PC-3 (cell line): ENCODE results near the gene BCL11B. TPM values are rescaled to one million over a fixed set of nuclear protein-coding genes. Genes with fewer than 3 reads are reported as not detected.

Experiments
- ATAC-seq: fragments of 200-7000 bp; cut with Tn5 transposase; 2 replicates; pipeline ENCODE4 v1.9.1; 2020; ENCODE audit warnings: mild to moderate bottlenecking, moderate library complexity
- BruUV-seq: library from RNA; stranded (reverse); fragments of 400-500 nt; replicated peaks from 2 replicates; lab custom pipeline; 2021; lab: Mats Ljungman, UMichigan
- CTCF ChIA-PET: fragments of 300-600 bp; sonication (Branson Sonifier 250); formaldehyde crosslinking; loops from one replicate; lab custom pipeline; 2022; ENCODE audit warnings: antibody characterized with exemption; lab: Charles Lee
- POLR2A ChIA-PET: fragments of 300-600 bp; sonication (Branson Sonifier 250); formaldehyde crosslinking; loops from one replicate; lab custom pipeline; 2022; ENCODE audit warnings: antibody characterized with exemption; ENCODE audit not compliant: unreplicated experiment; lab: Charles Lee
- DNase-seq: peaks from one replicate; pipeline ENCODE4 v3.0.0-alpha.2; 2015
- H2AFZ ChIP-seq: fragments of 300-600 bp; sonication (generic); 2 replicates; pipeline ENCODE4 v1.6.0; 2016; ENCODE audit warnings: antibody characterized with exemption, low read length
- H3F3A ChIP-seq: fragments of 300-600 bp; sonication (generic); one replicate; pipeline ENCODE4 v1.6.0; 2017; ENCODE audit warnings: antibody characterized with exemption, low read length, control low read depth, mild to moderate bottlenecking; ENCODE audit not compliant: unreplicated experiment
- H3K27ac ChIP-seq: fragments of 300-600 bp; sonication (generic); 2 replicates; pipeline ENCODE4 v1.5.1; 2016; ENCODE audit warnings: mild to moderate bottlenecking, low read length
- H3K27me3 ChIP-seq: fragments of 300-600 bp; sonication (generic); 2 replicates; pipeline ENCODE4 v1.6.1; 2016; ENCODE audit warnings: low read length, mixed read lengths
- H3K36me3 ChIP-seq: fragments of 300-600 bp; sonication (generic); 2 replicates; pipeline ENCODE4 v1.6.1; 2016; ENCODE audit warnings: low read depth, mixed run types, low read length, mixed read lengths
- H3K4me1 ChIP-seq: fragments of 300-600 bp; sonication (generic); 2 replicates; pipeline ENCODE4 v1.5.1; 2016; ENCODE audit warnings: low read length; ENCODE audit not compliant: insufficient read depth
- H3K4me2 ChIP-seq: fragments of 300-600 bp; sonication (generic); 2 replicates; pipeline ENCODE4 v1.6.0; 2016; ENCODE audit warnings: low read length
- H3K4me3 ChIP-seq: fragments of 300-600 bp; sonication (generic); 2 replicates; pipeline ENCODE4 v1.5.1; 2016; ENCODE audit warnings: mild to moderate bottlenecking, low read length, mixed read lengths
- H3K79me2 ChIP-seq: fragments of 300-600 bp; sonication (generic); 2 replicates; pipeline ENCODE4 v1.6.1; 2017; ENCODE audit warnings: low read length, mixed read lengths
- H3K9ac ChIP-seq: fragments of 300-600 bp; sonication (generic); 2 replicates; pipeline ENCODE4 v1.6.0; 2016; ENCODE audit warnings: mild to moderate bottlenecking, low read length
- H3K9me2 ChIP-seq: fragments of 300-600 bp; sonication (generic); replicated peaks from 2 replicates; pipeline ENCODE4 v1.6.1; 2016; ENCODE audit warnings: mixed run types, low read length, mixed read lengths
- H3K9me3 ChIP-seq: fragments of 300-600 bp; sonication (generic); 2 replicates; pipeline ENCODE4 v1.6.1; 2016; ENCODE audit warnings: low read length, mixed read lengths
- H4K20me1 ChIP-seq: fragments of 300-600 bp; sonication (generic); 2 replicates; pipeline ENCODE4 v1.6.1; 2016; ENCODE audit warnings: low read length, mixed read lengths
- EZH2 ChIP-seq: fragments of 300-600 bp; sonication (generic); IDR thresholded peaks from one replicate; pipeline ENCODE4 v1.6.1; 2017; ENCODE audit warnings: antibody characterized with exemption, mild to moderate bottlenecking, low read length; ENCODE audit not compliant: unreplicated experiment
- EZH2phosphoT487 ChIP-seq: fragments of 300-600 bp; sonication (generic); IDR thresholded peaks from 2 replicates; pipeline ENCODE4 v1.6.1; 2018; ENCODE audit warnings: mild to moderate bottlenecking, antibody characterized with exemption, low read length, borderline replicate concordance
- intact Hi-C: fragments of 100-400 bp; cut with micrococcal nuclease; formaldehyde crosslinking; loops from 2 replicates; pipeline ENCODE4 v1.9.0; 2023
- total RNA-seq: library from RNA; depleted of rRNA; stranded (reverse); fragments of >200 nt; gene quantifications from 2 replicates; pipeline ENCODE4 v1.2.3, GENCODE V29; 2014
- TF ChIP-seq, protein P1 (sequence below): fragments of 300-600 bp; sonication (generic); conservative IDR thresholded peaks from 2 replicates; pipeline ENCODE4 v1.5.1; 2017; ENCODE audit warnings: antibody characterized with exemption, low read depth, mild to moderate bottlenecking, low read length

BCL11B gene
- total RNA-seq, 1 experiment from 2014 or later, result 0.73 TPM

DNA sequence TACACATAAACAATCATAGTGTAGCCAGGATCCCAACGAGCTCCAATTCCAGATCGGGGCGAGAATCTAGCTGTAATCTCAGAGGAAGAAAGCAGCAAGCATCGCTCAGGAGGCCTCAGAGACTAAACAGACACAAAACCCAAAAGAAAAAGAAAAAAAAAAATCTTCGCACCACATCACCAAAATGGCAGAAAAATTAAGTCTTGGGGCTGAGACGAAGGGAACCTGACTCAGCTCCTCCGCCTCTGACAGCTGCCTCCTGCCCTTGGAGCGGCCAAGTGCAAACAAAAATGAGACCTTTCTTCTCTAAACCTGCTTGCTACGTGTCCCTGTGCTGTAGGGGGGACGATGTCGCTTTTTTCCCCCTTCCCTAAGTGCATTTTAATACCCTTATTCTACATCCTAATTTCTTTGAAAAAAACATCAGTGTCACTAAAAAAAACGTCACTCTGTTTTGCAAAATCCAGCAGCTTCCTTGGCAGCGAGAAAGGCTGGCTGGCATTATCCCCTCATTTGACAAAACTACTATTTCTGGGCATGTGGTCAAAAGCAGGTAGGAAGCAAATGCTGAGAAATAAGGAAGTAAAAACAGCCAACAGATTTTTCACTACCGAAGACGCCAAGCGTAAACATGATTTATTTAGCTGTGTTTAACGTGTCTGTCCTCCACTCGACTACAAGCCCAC lies 30.5 kb downstream of the BCL11B start:
- Histone ChIP-seq H2AFZ (no peak overlapping the region), H3K4me2 (no peak overlapping the region), H3K4me1 (no peaks in the 10 kb centered on the region), H3K4me3 (no peak overlapping the region), H3K27me3 (peaks cover 92% of the 10 kb centered on the region), H3K9me3 (no peaks in the 10 kb centered on the region), H4K20me1 (no peaks in the 10 kb centered on the region), H3K79me2 (no peaks in the 10 kb centered on the region), H3K9me2 (no peaks in the 10 kb centered on the region), H3F3A (no peaks in the 10 kb centered on the region), H3K9ac (no peak overlapping the region), H3K36me3 (no peaks in the 10 kb centered on the region), H3K27ac (no peak overlapping the region)
- intact Hi-C loops, result no loop called here
- POLR2A ChIA-PET, result no interaction called here
- no TSS peak for BruUV-seq
- TF ChIP-seq, protein P1, sequence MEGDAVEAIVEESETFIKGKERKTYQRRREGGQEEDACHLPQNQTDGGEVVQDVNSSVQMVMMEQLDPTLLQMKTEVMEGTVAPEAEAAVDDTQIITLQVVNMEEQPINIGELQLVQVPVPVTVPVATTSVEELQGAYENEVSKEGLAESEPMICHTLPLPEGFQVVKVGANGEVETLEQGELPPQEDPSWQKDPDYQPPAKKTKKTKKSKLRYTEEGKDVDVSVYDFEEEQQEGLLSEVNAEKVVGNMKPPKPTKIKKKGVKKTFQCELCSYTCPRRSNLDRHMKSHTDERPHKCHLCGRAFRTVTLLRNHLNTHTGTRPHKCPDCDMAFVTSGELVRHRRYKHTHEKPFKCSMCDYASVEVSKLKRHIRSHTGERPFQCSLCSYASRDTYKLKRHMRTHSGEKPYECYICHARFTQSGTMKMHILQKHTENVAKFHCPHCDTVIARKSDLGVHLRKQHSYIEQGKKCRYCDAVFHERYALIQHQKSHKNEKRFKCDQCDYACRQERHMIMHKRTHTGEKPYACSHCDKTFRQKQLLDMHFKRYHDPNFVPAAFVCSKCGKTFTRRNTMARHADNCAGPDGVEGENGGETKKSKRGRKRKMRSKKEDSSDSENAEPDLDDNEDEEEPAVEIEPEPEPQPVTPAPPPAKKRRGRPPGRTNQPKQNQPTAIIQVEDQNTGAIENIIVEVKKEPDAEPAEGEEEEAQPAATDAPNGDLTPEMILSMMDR, result no peak
- TF ChIP-seq EZH2, result no peak
- TF ChIP-seq EZH2phosphoT487, result no peak
- CTCF ChIA-PET, result no interaction called here
- ATAC-seq (no peak), DNase-seq (no peak)

DNA sequence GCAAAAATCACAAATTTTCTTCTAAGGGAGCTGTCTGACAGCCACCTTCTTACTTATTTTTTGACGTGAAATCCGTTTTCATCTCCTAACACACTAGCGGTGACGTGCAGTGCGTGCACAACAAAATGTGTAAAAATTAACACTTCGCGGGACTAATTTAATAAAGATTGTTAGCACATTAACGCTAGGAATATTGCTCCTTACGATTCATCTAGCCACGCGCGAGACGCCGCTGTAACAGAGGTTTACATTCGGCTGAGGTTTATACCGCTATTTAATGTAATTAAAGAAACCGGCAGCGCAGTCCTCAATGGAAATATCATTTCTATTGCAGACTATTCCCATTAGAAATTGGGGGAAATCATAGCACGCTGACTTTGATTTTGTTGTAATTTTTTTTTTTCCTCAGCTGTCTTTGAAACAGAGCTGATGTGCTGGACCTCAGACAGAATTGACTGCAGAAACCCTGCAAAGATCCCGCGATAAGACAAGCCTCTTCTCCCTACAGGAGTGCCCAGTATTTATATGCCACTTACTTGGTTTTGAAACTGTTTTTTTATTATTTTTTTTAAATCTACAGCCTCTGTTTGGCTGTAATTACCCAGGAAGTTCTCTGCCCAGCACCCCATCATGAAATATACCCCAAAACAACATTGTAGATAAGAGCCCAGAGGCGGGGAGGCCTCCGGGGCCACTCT lies 31.2 kb downstream of the BCL11B start:
- DNase-seq (no peak), ATAC-seq (no peak)
- Histone ChIP-seq H3K27ac (no peak overlapping the region), H4K20me1 (no peaks in the 10 kb centered on the region), H3K4me2 (no peak overlapping the region), H3K4me1 (no peaks in the 10 kb centered on the region), H3K36me3 (no peaks in the 10 kb centered on the region), H3K79me2 (no peaks in the 10 kb centered on the region), H3K27me3 (peaks cover 89% of the 10 kb centered on the region), H3K9ac (no peak overlapping the region), H2AFZ (no peak overlapping the region), H3K9me2 (no peaks in the 10 kb centered on the region), H3F3A (no peaks in the 10 kb centered on the region), H3K4me3 (no peak overlapping the region), H3K9me3 (no peaks in the 10 kb centered on the region)
- TF ChIP-seq, protein P1, result no peak
- TF ChIP-seq EZH2 (no peak), EZH2phosphoT487 (no peak)
- ChIA-PET POLR2A (no interaction called here), CTCF (no interaction called here)
- BruUV-seq, result no TSS peak
- intact Hi-C loops, result no loop called here

DNA sequence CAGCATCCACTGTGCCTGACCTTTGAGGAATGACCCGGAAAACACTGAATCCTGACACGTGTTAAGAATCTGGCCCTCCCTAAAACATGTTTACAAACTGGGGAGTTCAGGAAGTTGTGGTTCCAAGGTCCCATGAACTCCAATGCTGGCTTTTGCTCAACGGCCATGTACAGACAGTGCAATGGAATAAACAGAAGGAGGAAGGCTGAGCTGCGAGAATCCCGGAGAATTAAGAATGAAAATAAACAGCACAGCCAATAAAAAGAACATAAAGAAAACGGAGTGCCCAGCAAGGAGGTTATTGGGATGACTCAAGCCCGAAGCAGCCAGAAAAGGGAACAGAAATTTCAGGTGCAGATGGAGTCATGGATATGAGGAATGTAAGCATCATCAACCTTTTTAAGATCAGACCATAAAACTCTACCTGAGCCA lies 32.3 kb downstream of the BCL11B start:
- Histone ChIP-seq H3K9ac (no peak overlapping the region), H3K27me3 (peaks cover 78% of the 10 kb centered on the region), H3K4me3 (no peak overlapping the region), H4K20me1 (no peaks in the 10 kb centered on the region), H3K4me2 (no peak overlapping the region), H3K79me2 (no peaks in the 10 kb centered on the region), H3K9me2 (no peaks in the 10 kb centered on the region), H3F3A (no peaks in the 10 kb centered on the region), H3K4me1 (no peaks in the 10 kb centered on the region), H3K27ac (no peak overlapping the region), H3K36me3 (no peaks in the 10 kb centered on the region), H3K9me3 (no peaks in the 10 kb centered on the region), H2AFZ (no peak overlapping the region)
- CTCF ChIA-PET, result no interaction called here
- DNase-seq (peak; percentile 30), ATAC-seq (no peak)
- POLR2A ChIA-PET, result no interaction called here
- TF ChIP-seq EZH2, result no peak
- no peak for TF ChIP-seq EZH2phosphoT487
- TF ChIP-seq, protein P1, result no peak
- intact Hi-C loops, result no loop called here
- no TSS peak for BruUV-seq
